HL-60 (cell line): ENCODE measurements around the gene STRA6.

Experiments
- CTCF ChIP-seq: IDR thresholded peaks from one replicate; pipeline ENCODE4 v1.5.1; 2011; ENCODE audit warnings: low read length, control low read depth, inconsistent platforms; ENCODE audit not compliant: insufficient read depth
- REST ChIP-seq: IDR thresholded peaks from 2 replicates; pipeline ENCODE4 v1.6.1; 2012; ENCODE audit warnings: low read depth; ENCODE audit not compliant: insufficient replicate concordance

DNA sequence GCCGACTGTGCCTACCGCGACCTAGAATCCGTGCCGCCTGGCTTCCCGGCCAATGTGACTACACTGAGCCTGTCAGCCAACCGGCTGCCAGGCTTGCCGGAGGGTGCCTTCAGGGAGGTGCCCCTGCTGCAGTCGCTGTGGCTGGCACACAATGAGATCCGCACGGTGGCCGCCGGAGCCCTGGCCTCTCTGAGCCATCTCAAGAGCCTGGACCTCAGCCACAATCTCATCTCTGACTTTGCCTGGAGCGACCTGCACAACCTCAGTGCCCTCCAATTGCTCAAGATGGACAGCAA lies 27.7 kb downstream of the STRA6 start:
- TF ChIP-seq CTCF = no peak
- no peak for TF ChIP-seq REST
